D721Med (cell line): ENCODE results near the gene SERPINB5.

Experiments used
- DNase-seq: peaks from one replicate; pipeline ENCODE4 v3.0.0; 2011; ENCODE audit warnings: low spot score; ENCODE audit not compliant: insufficient read length
- FAIRE-seq: peaks from 2 replicates; lab custom pipeline; 2011; peaks lifted over from hg19 to GRCh38; lab: Jason Lieb, UNC
- CTCF ChIP-seq: IDR thresholded peaks from 2 replicates; pipeline ENCODE4 v1.5.1; 2012; ENCODE audit warnings: mild to moderate bottlenecking, control low read depth; ENCODE audit not compliant: insufficient read depth; ENCODE audit errors: missing control alignments

The SERPINB5 gene

GRCh38 chr18:63476668-63477067, at the start of gene SERPINB5:
SERPINB5 (plus strand) TSS chr18:63476958; CDS start chr18:63484429, 7,471 bp downstream.
- no peak for FAIRE-seq

GRCh38 chr18:63427558-63427957, 49.2 kb upstream of the SERPINB5 start:
- DNase-seq (no peak), FAIRE-seq (peak; percentile 6)
- no peak for TF ChIP-seq CTCF

More at GRCh38 chr18:63476668-63477067, at the start of gene SERPINB5:
- DNase-seq = no peak
- no peak for TF ChIP-seq CTCF

- no peak for FAIRE-seq
- TF ChIP-seq CTCF = no peak
- no peak for DNase-seq
Measured at GRCh38 chr18:63430526-63430925, 46.2 kb upstream of the SERPINB5 start.

- TF ChIP-seq CTCF = no peak
- no peak for DNase-seq
- FAIRE-seq = peak; percentile 73
Measured at GRCh38 chr18:63431180-63431579, 45.6 kb upstream of the SERPINB5 start.

GRCh38 chr18:63433334-63433866, 43.4 kb upstream of the SERPINB5 start:
- no peak for FAIRE-seq
- no peak for TF ChIP-seq CTCF
- no peak for DNase-seq

GRCh38 chr18:63438181-63438580, 38.6 kb upstream of the SERPINB5 start:
- TF ChIP-seq CTCF = no peak
- peak; percentile 60 for FAIRE-seq
- no peak for DNase-seq

- FAIRE-seq (peak; percentile 100), DNase-seq (peak; percentile 86)
- TF ChIP-seq CTCF = peak; percentile 93
Measured at GRCh38 chr18:63439334-63439733, 37.4 kb upstream of the SERPINB5 start.
